Measurements from ENCODE around the gene KIFC1.

- TF ChIP-seq CTCF (IDR thresholded peaks at IDR 0.05) (no peak), EZH2 (IDR thresholded peaks at IDR 0.05; ENCODE audit: borderline replicate concordance, insufficient read depth, low read depth, low read length, poor library complexity, severe bottlenecking) (no peak)
Measured at GRCh38 chr6:33433544-33434191, 42.0 kb downstream of the KIFC1 start.

All from B cell (primary cell).